GM23338 (cell line): Measurements from ENCODE around the gene IL1A. TPM values are rescaled to one million over a fixed set of nuclear protein-coding genes. Genes with fewer than 3 reads are reported as not detected.

Experiments used
- ATAC-seq: fragments of 200-7000 bp; cut with Tn5 transposase; 3 replicates; pipeline ENCODE4 v1.9.1; 2020
- DNase-seq: peaks from one replicate; pipeline ENCODE4 v3.0.0-alpha.2; 2015; ENCODE audit warnings: low spot score
- H2AFZ ChIP-seq: fragments of 200-600 bp; sonication (generic); 2 replicates; pipeline ENCODE4 v1.8.0; 2016; ENCODE audit warnings: antibody characterized with exemption, mild to moderate bottlenecking, moderate library complexity
- H3F3A ChIP-seq: fragments of 200-600 bp; sonication (generic); replicated peaks from 2 replicates; pipeline ENCODE4 v1.8.0; 2017; ENCODE audit warnings: antibody characterized with exemption, mixed run types, low read depth
- H3K27ac ChIP-seq: fragments of 200-600 bp; sonication (generic); 2 replicates; pipeline ENCODE4 v1.6.1; 2016; ENCODE audit warnings: low read depth
- H3K27me3 ChIP-seq: fragments of 200-600 bp; sonication (generic); 2 replicates; pipeline ENCODE4 v1.8.0; 2016; ENCODE audit warnings: mild to moderate bottlenecking, mixed run types, moderate library complexity; ENCODE audit not compliant: insufficient read depth
- H3K36me3 ChIP-seq: fragments of 200-600 bp; sonication (generic); 2 replicates; pipeline ENCODE4 v1.8.0; 2016; ENCODE audit warnings: mild to moderate bottlenecking; ENCODE audit not compliant: insufficient read depth
- H3K4me1 ChIP-seq: fragments of 200-600 bp; sonication (generic); 2 replicates; pipeline ENCODE4 v1.8.0; 2016; ENCODE audit warnings: mild to moderate bottlenecking, moderate library complexity; ENCODE audit not compliant: insufficient read depth
- H3K4me2 ChIP-seq: fragments of 200-600 bp; sonication (generic); 2 replicates; pipeline ENCODE4 v1.7.1; 2017; ENCODE audit warnings: mixed run types
- H3K4me3 ChIP-seq: fragments of 200-600 bp; sonication (generic); 2 replicates; pipeline ENCODE4 v1.6.1; 2016; ENCODE audit warnings: mixed run types
- H3K79me2 ChIP-seq: fragments of 200-600 bp; sonication (generic); replicated peaks from 2 replicates; pipeline ENCODE4 v1.8.0; 2017; ENCODE audit warnings: mild to moderate bottlenecking; ENCODE audit not compliant: insufficient read depth
- H3K9me2 ChIP-seq: fragments of 200-600 bp; sonication (generic); 2 replicates; pipeline ENCODE4 v1.8.0; 2017; ENCODE audit not compliant: insufficient read depth
- H4K20me1 ChIP-seq: fragments of 200-600 bp; sonication (generic); replicated peaks from 2 replicates; pipeline ENCODE4 v1.8.0; 2017; ENCODE audit warnings: mild to moderate bottlenecking; ENCODE audit not compliant: insufficient read depth
- H3K27ac Mint-ChIP-seq: 2 replicates; pipeline ENCODE4 v1.8.0; 2020; ENCODE audit warnings: inconsistent platforms, mild to moderate bottlenecking, moderate library complexity, mixed read lengths
- H3K27me3 Mint-ChIP-seq: 3 replicates; pipeline ENCODE4 v1.8.0; 2022; ENCODE audit warnings: low read depth, mild to moderate bottlenecking, moderate library complexity, mixed read lengths, inconsistent platforms; ENCODE audit not compliant: insufficient read depth, poor library complexity
- H3K36me3 Mint-ChIP-seq: 3 replicates; pipeline ENCODE4 v1.8.0; 2021; ENCODE audit warnings: low read depth, mild to moderate bottlenecking, inconsistent platforms, moderate library complexity, mixed read lengths
- H3K4me1 Mint-ChIP-seq: 3 replicates; pipeline ENCODE4 v1.8.0; 2020; ENCODE audit warnings: mild to moderate bottlenecking, inconsistent platforms, mixed read lengths
- H3K4me3 Mint-ChIP-seq: 3 replicates; pipeline ENCODE4 v1.8.0; 2021; ENCODE audit warnings: moderate library complexity, mild to moderate bottlenecking, inconsistent platforms, mixed read lengths
- H3K9me3 Mint-ChIP-seq: 3 replicates; pipeline ENCODE4 v1.8.0; 2020; ENCODE audit warnings: moderate library complexity, mild to moderate bottlenecking, inconsistent platforms, mixed read lengths
- JUNB ChIP-seq: IDR thresholded peaks from one replicate; pipeline ENCODE4 v1.6.1; 2016; ENCODE audit warnings: antibody characterized with exemption; ENCODE audit not compliant: unreplicated experiment
- NANOG ChIP-seq: IDR thresholded peaks from 2 replicates; pipeline ENCODE4 v1.6.1; 2016; ENCODE audit warnings: antibody characterized with exemption, borderline replicate concordance
- STAT1 ChIP-seq: IDR thresholded peaks from one replicate; pipeline ENCODE4 v1.6.1; 2016; ENCODE audit warnings: antibody characterized with exemption; ENCODE audit not compliant: unreplicated experiment
- ZNF114 ChIP-seq: fragments of 250-450 bp; sonication (Bioruptor Pico); IDR thresholded peaks from 2 replicates; pipeline ENCODE4 v1.5.0; 2020; ENCODE audit warnings: mild to moderate bottlenecking, moderate library complexity
- polyA plus RNA-seq: library from polyadenylated mRNA; unstranded; fragments of >200 nt; fragmentation: Nextera tagmentation; extraction: Ambion mirVana; gene quantifications from 2 replicates; pipeline ENCODE4 v1.2.1, GENCODE V29; 2016
- total RNA-seq: library from RNA; depleted of rRNA; stranded (reverse); fragments of >200 nt; shearing (Covaris generic); gene quantifications from 2 replicates; pipeline ENCODE4 v1.2.3, GENCODE V29; 2014
- TF ChIP-seq, protein P1 (sequence below): fragments of 250-450 bp; sonication (Bioruptor Pico); IDR thresholded peaks from 2 replicates; pipeline ENCODE4 v1.5.0; 2020; ENCODE audit warnings: mild to moderate bottlenecking, moderate library complexity
- TF ChIP-seq, protein P2 (sequence below), 2 experiments: fragments of 200-600 bp in 1 of 2; sonication (generic) in 1 of 2; conservative IDR thresholded peaks; 2 replicates each; pipeline versions ENCODE4 v1.5.1 to v1.6.1; 2016 to 2017; ENCODE audit warnings: antibody characterized with exemption in 2 of 2, low read depth in 2 of 2, mild to moderate bottlenecking in 2 of 2, moderate library complexity in 1 of 2
- TF ChIP-seq, protein P3 (sequence below): IDR thresholded peaks from 2 replicates; pipeline ENCODE4 v1.6.1; 2016; ENCODE audit warnings: antibody characterized with exemption

IL1A gene
- total and polyA plus RNA-seq, 2 experiments from 2014 or later, result 0.65 to 0.73 TPM

DNA sequence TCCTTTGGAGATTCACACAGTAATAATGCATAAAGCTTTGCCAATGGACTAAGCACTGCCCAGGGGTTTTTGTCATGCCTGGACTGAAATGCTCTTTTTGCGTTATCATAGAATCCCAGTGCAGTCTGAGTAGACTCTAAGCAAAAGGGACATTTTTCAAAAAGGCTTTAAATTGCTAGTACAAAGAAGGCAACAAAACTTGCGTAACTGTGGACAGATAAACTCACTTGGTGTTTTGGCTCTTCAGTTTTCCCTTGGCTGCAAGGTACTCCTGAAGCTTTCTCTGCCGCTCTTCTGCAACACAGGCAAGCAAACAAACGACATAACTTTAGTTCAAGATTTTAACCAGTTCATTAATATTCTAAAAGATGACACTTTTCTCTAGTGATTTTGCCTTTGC, 22.0 kb downstream of the IL1A start (continued):
- TF ChIP-seq, protein P1, sequence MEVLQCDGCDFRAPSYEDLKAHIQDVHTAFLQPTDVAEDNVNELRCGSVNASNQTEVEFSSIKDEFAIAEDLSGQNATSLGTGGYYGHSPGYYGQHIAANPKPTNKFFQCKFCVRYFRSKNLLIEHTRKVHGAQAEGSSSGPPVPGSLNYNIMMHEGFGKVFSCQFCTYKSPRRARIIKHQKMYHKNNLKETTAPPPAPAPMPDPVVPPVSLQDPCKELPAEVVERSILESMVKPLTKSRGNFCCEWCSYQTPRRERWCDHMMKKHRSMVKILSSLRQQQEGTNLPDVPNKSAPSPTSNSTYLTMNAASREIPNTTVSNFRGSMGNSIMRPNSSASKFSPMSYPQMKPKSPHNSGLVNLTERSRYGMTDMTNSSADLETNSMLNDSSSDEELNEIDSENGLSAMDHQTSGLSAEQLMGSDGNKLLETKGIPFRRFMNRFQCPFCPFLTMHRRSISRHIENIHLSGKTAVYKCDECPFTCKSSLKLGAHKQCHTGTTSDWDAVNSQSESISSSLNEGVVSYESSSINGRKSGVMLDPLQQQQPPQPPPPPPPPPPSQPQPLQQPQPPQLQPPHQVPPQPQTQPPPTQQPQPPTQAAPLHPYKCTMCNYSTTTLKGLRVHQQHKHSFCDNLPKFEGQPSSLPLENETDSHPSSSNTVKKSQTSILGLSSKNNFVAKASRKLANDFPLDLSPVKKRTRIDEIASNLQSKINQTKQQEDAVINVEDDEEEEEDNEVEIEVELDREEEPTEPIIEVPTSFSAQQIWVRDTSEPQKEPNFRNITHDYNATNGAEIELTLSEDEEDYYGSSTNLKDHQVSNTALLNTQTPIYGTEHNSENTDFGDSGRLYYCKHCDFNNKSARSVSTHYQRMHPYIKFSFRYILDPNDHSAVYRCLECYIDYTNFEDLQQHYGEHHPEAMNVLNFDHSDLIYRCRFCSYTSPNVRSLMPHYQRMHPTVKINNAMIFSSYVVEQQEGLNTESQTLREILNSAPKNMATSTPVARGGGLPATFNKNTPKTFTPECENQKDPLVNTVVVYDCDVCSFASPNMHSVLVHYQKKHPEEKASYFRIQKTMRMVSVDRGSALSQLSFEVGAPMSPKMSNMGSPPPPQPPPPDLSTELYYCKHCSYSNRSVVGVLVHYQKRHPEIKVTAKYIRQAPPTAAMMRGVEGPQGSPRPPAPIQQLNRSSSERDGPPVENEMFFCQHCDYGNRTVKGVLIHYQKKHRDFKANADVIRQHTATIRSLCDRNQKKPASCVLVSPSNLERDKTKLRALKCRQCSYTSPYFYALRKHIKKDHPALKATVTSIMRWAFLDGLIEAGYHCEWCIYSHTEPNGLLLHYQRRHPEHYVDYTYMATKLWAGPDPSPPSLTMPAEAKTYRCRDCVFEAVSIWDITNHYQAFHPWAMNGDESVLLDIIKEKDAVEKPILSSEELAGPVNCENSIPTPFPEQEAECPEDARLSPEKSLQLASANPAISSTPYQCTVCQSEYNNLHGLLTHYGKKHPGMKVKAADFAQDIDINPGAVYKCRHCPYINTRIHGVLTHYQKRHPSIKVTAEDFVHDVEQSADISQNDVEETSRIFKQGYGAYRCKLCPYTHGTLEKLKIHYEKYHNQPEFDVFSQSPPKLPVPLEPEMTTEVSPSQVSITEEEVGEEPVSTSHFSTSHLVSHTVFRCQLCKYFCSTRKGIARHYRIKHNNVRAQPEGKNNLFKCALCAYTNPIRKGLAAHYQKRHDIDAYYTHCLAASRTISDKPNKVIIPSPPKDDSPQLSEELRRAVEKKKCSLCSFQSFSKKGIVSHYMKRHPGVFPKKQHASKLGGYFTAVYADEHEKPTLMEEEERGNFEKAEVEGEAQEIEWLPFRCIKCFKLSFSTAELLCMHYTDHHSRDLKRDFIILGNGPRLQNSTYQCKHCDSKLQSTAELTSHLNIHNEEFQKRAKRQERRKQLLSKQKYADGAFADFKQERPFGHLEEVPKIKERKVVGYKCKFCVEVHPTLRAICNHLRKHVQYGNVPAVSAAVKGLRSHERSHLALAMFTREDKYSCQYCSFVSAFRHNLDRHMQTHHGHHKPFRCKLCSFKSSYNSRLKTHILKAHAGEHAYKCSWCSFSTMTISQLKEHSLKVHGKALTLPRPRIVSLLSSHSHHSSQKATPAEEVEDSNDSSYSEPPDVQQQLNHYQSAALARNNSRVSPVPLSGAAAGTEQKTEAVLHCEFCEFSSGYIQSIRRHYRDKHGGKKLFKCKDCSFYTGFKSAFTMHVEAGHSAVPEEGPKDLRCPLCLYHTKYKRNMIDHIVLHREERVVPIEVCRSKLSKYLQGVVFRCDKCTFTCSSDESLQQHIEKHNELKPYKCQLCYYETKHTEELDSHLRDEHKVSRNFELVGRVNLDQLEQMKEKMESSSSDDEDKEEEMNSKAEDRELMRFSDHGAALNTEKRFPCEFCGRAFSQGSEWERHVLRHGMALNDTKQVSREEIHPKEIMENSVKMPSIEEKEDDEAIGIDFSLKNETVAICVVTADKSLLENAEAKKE (CRISPR knock-in tag), result no peak
- TF ChIP-seq ZNF114 (CRISPR knock-in tag) (no peak), STAT1 (no peak)
- TF ChIP-seq, protein P2, sequence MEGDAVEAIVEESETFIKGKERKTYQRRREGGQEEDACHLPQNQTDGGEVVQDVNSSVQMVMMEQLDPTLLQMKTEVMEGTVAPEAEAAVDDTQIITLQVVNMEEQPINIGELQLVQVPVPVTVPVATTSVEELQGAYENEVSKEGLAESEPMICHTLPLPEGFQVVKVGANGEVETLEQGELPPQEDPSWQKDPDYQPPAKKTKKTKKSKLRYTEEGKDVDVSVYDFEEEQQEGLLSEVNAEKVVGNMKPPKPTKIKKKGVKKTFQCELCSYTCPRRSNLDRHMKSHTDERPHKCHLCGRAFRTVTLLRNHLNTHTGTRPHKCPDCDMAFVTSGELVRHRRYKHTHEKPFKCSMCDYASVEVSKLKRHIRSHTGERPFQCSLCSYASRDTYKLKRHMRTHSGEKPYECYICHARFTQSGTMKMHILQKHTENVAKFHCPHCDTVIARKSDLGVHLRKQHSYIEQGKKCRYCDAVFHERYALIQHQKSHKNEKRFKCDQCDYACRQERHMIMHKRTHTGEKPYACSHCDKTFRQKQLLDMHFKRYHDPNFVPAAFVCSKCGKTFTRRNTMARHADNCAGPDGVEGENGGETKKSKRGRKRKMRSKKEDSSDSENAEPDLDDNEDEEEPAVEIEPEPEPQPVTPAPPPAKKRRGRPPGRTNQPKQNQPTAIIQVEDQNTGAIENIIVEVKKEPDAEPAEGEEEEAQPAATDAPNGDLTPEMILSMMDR (conservative IDR thresholded peaks at IDR 0.05; ENCODE audit: low read depth in 2 of 2), result no peak
- TF ChIP-seq, protein P3, sequence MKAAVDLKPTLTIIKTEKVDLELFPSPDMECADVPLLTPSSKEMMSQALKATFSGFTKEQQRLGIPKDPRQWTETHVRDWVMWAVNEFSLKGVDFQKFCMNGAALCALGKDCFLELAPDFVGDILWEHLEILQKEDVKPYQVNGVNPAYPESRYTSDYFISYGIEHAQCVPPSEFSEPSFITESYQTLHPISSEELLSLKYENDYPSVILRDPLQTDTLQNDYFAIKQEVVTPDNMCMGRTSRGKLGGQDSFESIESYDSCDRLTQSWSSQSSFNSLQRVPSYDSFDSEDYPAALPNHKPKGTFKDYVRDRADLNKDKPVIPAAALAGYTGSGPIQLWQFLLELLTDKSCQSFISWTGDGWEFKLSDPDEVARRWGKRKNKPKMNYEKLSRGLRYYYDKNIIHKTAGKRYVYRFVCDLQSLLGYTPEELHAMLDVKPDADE, result no peak

DNA sequence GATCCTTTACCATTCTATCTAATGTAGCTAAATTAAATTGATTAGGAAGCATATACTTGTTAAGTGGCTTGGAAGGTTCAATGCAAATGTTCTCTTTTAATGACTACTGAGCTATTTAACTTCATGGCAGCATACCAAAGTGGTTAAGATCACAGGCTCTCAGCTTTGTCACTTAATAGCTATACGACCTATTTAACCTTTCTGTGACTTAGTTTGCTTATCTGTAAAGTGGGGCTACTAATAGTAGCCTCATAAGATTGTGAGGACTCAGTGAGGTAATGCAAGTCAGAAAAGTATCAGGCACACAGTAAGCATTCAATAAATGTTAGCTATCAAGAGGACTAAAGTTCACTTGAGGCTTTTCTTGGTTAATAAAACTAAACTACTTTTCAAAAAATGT, 24.1 kb downstream of the IL1A start:
- no peaks in the 10 kb centered on the region for H3K27me3 ChIP-seq
- Mint-ChIP-seq H3K9me3 (no peaks in the 10 kb centered on the region), H3K36me3 (peaks cover 26% of the 10 kb centered on the region; the same call in 2 of the 3 replicates), H3K27me3 (no peaks in the 10 kb centered on the region), H3K4me1 (peaks cover 7% of the 10 kb centered on the region), H3K27ac (no peak overlapping the region), H3K4me3 (no peak overlapping the region)
- H3K4me1 ChIP-seq, result peaks cover 5% of the 10 kb centered on the region; the same call in 1 of the 2 replicates
- H3K9me2 ChIP-seq, result no peaks in the 10 kb centered on the region
- peaks cover 6% of the 10 kb centered on the region for H4K20me1 ChIP-seq
- peaks cover 18% of the 10 kb centered on the region for H3K36me3 ChIP-seq
- H3K27ac ChIP-seq, result no peak overlapping the region
- ATAC-seq (no peak), DNase-seq (no peak)
- H2AFZ ChIP-seq, result no peak overlapping the region
- no peaks in the 10 kb centered on the region; the same call in 1 of the 2 replicates for H3F3A ChIP-seq
- H3K79me2 ChIP-seq, result peaks cover 10% of the 10 kb centered on the region
- no peak overlapping the region for H3K4me3 ChIP-seq
- H3K4me2 ChIP-seq, result no peak overlapping the region
- TF ChIP-seq NANOG (no peak), JUNB (no peak), ZNF114 (CRISPR knock-in tag) (no peak)
- TF ChIP-seq, protein P1 (CRISPR knock-in tag), result no peak
